Erythroblast (primary cell): ENCODE data around the gene EGR1.

Source experiments
- DNase-seq, 2 experiments: peaks; one replicate each; lab custom pipeline; 2025; lab: John Stamatoyannopoulos, UW
- GATA1 ChIP-seq: IDR thresholded peaks from 2 replicates; pipeline ENCODE4 v1.6.1; 2011; ENCODE audit warnings: low read depth, mild to moderate bottlenecking, control low read depth, low read length, moderate library complexity
- POLR2A ChIP-seq: IDR thresholded peaks from 2 replicates; pipeline ENCODE4 v1.6.1; 2011; ENCODE audit warnings: mild to moderate bottlenecking, low read length

Gene EGR1

DNA sequence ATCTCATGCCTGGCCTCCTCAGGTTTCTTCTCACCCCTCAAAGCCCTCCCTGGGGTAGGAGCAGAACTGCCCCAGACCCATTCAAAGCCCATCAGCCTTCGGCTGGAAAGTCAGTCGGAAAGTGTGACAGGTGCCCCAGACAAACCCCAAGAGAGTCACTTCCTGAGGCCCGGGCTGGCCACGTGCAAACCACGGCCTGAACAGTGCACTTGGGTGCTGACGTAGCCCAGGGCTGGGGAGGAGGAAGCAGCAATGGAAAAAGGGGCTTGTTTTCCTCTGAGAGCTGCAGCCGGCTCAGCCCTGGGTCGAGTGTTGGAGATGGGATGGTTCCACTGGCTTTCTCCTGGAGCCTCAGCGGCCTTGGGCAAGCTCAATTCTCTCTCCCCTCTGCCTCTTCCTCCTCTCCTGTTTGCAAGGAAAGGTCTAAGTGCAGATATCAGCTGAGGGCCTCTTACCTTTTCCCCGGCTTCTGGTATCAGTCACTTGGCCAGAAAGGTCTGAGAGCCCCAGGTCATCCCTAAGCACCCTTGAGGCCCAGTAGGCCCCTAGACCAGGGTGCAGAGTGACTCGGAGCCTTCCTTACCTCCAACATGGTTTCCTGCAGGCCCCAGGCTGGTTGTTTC lies 5.9 kb upstream of the EGR1 start:
- DNase-seq, result no peak
- TF ChIP-seq POLR2A (peak; percentile 22), GATA1 (no peak)

- peak in 1 of 2 experiments; percentile 27 for DNase-seq
- TF ChIP-seq GATA1, result no peak
- no peak for TF ChIP-seq POLR2A
Observed at GRCh38 chr5:138460032-138460693, 5.1 kb upstream of the EGR1 start.

- TF ChIP-seq GATA1, result no peak
- TF ChIP-seq POLR2A, result no peak
- no peak for DNase-seq
Observed at GRCh38 chr5:138461343-138462125, 3.7 kb upstream of the EGR1 start.

DNA sequence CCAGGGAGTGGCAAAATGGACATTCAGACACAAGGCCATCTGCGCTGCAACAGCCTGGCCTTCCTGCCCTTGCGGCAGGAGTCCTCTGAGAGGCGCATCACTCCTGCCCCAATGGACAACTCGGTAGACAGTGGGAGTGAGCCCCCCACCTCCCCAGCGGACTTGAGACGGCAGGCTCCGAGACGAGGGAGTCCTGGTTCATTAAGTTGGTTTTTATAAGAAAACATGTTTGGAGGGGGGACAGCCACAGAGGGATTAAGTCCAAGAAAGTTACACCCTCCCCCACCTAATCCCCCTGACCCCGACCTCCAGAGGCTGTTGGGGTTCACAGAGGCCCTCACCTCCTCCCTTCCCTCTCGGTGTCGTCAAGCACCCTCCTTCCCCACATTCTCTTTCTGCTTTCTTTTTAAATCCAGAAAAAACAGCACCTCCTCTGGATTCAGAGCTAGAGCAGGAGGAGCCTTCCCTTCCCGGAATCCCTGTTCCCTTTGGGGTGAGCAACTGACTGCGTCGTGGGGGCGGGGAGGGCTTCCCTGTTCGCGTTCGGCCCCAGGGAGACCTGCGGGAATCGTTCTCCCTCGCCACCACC lies 1.8 kb upstream of the EGR1 start:
- no peak for TF ChIP-seq GATA1
- no peak for TF ChIP-seq POLR2A

GRCh38 chr5:138464008-138464387 lies 1.3 kb upstream of the EGR1 start:
- peak; percentile 95 to 99 for DNase-seq
- TF ChIP-seq POLR2A (no peak), GATA1 (no peak)

More for the DNA sequence above, 1.8 kb upstream of the EGR1 start:
- DNase-seq, result no peak

DNA sequence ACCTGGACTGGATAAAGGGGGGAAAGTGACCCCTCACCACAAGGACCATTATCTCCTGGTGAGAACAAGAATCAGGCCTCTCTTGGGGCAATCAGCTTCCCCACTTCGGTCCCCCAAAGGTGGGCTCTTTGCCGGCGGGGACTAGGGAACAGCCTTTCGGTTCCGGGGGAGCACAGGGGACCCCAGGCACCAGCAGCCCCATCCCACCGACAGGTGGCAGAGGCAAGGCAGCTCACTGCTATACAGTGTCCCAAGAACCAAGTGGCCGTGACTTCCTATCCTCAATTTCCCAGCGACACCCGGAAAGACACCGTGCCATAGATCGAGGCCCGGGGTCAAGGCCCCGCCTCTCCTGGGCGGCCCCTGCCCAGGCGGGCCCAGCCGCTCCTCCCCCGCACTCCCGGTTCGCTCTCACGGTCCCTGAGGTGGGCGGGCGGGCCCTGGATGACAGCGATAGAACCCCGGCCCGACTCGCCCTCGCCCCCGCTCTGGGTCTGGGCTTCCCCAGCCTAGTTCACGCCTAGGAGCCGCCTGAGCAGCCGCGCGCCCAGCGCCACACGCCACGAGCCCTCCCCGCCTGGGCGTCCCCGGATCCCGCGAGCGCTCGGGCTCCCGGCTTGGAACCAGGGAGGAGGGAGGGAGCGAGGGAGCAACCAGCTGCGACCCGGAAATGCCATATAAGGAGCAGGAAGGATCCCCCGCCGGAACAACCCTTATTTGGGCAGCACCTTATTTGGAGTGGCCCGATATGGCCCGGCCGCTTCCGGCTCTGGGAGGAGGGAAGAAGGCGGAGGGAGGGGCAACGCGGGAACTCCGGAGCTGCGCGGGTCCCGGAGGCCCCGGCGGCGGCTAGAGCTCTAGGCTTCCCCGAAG lies 655 bp upstream of the EGR1 start:
- peak; percentile 98 to 99 for DNase-seq
- TF ChIP-seq GATA1 (no peak), POLR2A (peak; percentile 70)

- TF ChIP-seq GATA1 (no peak), POLR2A (no peak)
- peak in 1 of 2 experiments; percentile 72 for DNase-seq
Observed at GRCh38 chr5:138466125-138466899, 1.0 kb downstream of the EGR1 start.

DNA sequence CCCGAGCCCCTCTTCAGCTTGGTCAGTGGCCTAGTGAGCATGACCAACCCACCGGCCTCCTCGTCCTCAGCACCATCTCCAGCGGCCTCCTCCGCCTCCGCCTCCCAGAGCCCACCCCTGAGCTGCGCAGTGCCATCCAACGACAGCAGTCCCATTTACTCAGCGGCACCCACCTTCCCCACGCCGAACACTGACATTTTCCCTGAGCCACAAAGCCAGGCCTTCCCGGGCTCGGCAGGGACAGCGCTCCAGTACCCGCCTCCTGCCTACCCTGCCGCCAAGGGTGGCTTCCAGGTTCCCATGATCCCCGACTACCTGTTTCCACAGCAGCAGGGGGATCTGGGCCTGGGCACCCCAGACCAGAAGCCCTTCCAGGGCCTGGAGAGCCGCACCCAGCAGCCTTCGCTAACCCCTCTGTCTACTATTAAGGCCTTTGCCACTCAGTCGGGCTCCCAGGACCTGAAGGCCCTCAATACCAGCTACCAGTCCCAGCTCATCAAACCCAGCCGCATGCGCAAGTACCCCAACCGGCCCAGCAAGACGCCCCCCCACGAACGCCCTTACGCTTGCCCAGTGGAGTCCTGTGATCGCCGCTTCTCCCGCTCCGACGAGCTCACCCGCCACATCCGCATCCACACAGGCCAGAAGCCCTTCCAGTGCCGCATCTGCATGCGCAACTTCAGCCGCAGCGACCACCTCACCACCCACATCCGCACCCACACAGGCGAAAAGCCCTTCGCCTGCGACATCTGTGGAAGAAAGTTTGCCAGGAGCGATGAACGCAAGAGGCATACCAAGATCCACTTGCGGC lies 1.8 kb downstream of the EGR1 start:
- no peak for TF ChIP-seq POLR2A
- TF ChIP-seq GATA1, result no peak
- DNase-seq, result peak; percentile 43 to 63

DNA sequence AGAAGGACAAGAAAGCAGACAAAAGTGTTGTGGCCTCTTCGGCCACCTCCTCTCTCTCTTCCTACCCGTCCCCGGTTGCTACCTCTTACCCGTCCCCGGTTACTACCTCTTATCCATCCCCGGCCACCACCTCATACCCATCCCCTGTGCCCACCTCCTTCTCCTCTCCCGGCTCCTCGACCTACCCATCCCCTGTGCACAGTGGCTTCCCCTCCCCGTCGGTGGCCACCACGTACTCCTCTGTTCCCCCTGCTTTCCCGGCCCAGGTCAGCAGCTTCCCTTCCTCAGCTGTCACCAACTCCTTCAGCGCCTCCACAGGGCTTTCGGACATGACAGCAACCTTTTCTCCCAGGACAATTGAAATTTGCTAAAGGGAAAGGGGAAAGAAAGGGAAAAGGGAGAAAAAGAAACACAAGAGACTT lies 2.4 kb downstream of the EGR1 start:
- TF ChIP-seq GATA1, result no peak
- no peak for TF ChIP-seq POLR2A
- peak in 1 of 2 experiments; percentile 48 for DNase-seq

- TF ChIP-seq GATA1, result no peak
- no peak for TF ChIP-seq POLR2A
- no peak for DNase-seq
Observed at GRCh38 chr5:138468133-138468965, 3.1 kb downstream of the EGR1 start.
